Stimulated activated naive CD4-positive, alpha-beta T cell treated with Interleukin-2 at 50 U/mL for 16 hours (primary cell): ENCODE measurements around the gene BCAR1.
A peak's percentile ranks its signal among the peaks of the same experiment; 100 is the strongest.
"Not testable (repeated sequence)": the region's sequence is repeated elsewhere in the genome, so short reads cannot be mapped to it uniquely, and the experiment has no call there.

Source experiments
- DNase-seq: peaks from one replicate; lab custom pipeline; 2025; lab: John Stamatoyannopoulos, UW

The BCAR1 gene

GRCh38 chr16:75251280-75252048 lies at the start of gene BCAR1:
Gene BCAR1, minus strand, starts transcription at chr16:75251624. Its CDS starts 142 bp downstream, at chr16:75251482.
- no peak for DNase-seq

GRCh38 chr16:75298267-75298666 lies 46.8 kb upstream of the BCAR1 start:
- DNase-seq: no peak

- no peak for DNase-seq
These were observed 45.2 kb upstream of the BCAR1 start for GRCh38 chr16:75296606-75297005.

- DNase-seq: no peak
These were observed 43.5 kb upstream of the BCAR1 start for GRCh38 chr16:75294773-75295459.

GRCh38 chr16:75293772-75294171 lies 42.3 kb upstream of the BCAR1 start:
- DNase-seq: no peak

GRCh38 chr16:75293173-75293572 lies 41.7 kb upstream of the BCAR1 start:
- DNase-seq: no peak

- no peak for DNase-seq
These were observed 41.3 kb upstream of the BCAR1 start for GRCh38 chr16:75292691-75293090.

GRCh38 chr16:75289189-75289588 lies 37.8 kb upstream of the BCAR1 start:
- DNase-seq: no peak

- DNase-seq: peak; percentile 47
These were observed 37.2 kb upstream of the BCAR1 start for GRCh38 chr16:75288596-75289120.

GRCh38 chr16:75288181-75288580 lies 36.8 kb upstream of the BCAR1 start:
- no peak for DNase-seq

GRCh38 chr16:75287708-75288107 lies 36.3 kb upstream of the BCAR1 start:
- DNase-seq: no peak

GRCh38 chr16:75286389-75286788 lies 35.0 kb upstream of the BCAR1 start:
- no peak for DNase-seq

GRCh38 chr16:75282466-75283281 lies 31.2 kb upstream of the BCAR1 start:
- no peak for DNase-seq

GRCh38 chr16:75281826-75282225 lies 30.4 kb upstream of the BCAR1 start:
- DNase-seq: no peak

- DNase-seq: not testable (repeated sequence)
These were observed 29.6 kb upstream of the BCAR1 start for GRCh38 chr16:75281009-75281408.

- DNase-seq: no peak
These were observed 28.9 kb upstream of the BCAR1 start for GRCh38 chr16:75280331-75280804.

GRCh38 chr16:75279305-75279704 lies 27.9 kb upstream of the BCAR1 start:
- DNase-seq: no peak

GRCh38 chr16:75273054-75273925 lies 21.9 kb upstream of the BCAR1 start:
- DNase-seq: no peak

- not testable (repeated sequence) for DNase-seq
These were observed 21.2 kb upstream of the BCAR1 start for GRCh38 chr16:75272629-75273028.

- no peak for DNase-seq
These were observed 20.7 kb upstream of the BCAR1 start for GRCh38 chr16:75272097-75272551.

GRCh38 chr16:75271441-75272096 lies 20.1 kb upstream of the BCAR1 start:
- DNase-seq: no peak
